Thoracic aorta (tissue), 2 donors: ENCODE results near the gene ALKBH7. TPM values are rescaled to one million over a fixed set of nuclear protein-coding genes. Genes with fewer than 3 reads are reported as not detected.
"Not testable (repeated sequence)": the region's sequence is repeated elsewhere in the genome, so short reads cannot be mapped to it uniquely, and the experiment has no call there.

Experiments
- ATAC-seq: fragments of 150-250 bp; one replicate; pipeline ENCODE4 v1.8.0; 2017; ENCODE audit warnings: low read depth; ENCODE audit not compliant: insufficient number of reproducible peaks, low FRiP score
- DNase-seq: peaks from one replicate; pipeline ENCODE4 v3.0.0-alpha.2; 2020; ENCODE audit warnings: low spot score
- H3K27ac ChIP-seq, 2 donors: fragments of 200-600 bp; sonication (generic); 1 replicate in 1 of 2; 2 replicates in 1 of 2; pipeline ENCODE4 v1.5.1; 2016; ENCODE audit warnings: mild to moderate bottlenecking in 2 of 2, moderate library complexity in 2 of 2
- H3K27me3 ChIP-seq: fragments of 200-600 bp; sonication (generic); replicated peaks from 2 replicates; pipeline ENCODE4 v1.6.0; 2016; ENCODE audit warnings: mild to moderate bottlenecking; ENCODE audit not compliant: insufficient read depth
- H3K36me3 ChIP-seq: fragments of 200-600 bp; sonication (generic); one replicate; pipeline ENCODE4 v1.5.1; 2016
- H3K4me1 ChIP-seq, 2 donors: fragments of 200-600 bp; sonication (generic); 1 replicate in 1 of 2; 2 replicates in 1 of 2; pipeline versions ENCODE4 v1.5.1 to v1.6.0; 2016; ENCODE audit warnings: low read depth in 2 of 2, mild to moderate bottlenecking in 1 of 2; ENCODE audit not compliant: control insufficient read depth in 1 of 2
- H3K4me3 ChIP-seq: fragments of 200-600 bp; sonication (generic); 2 replicates; pipeline ENCODE4 v1.5.1; 2016; ENCODE audit warnings: mild to moderate bottlenecking
- H3K9me3 ChIP-seq: fragments of 200-600 bp; sonication (generic); 2 replicates; pipeline ENCODE4 v1.5.1; 2016
- CTCF ChIP-seq: fragments of 200-600 bp; sonication (generic); IDR thresholded peaks from one replicate; pipeline ENCODE4 v1.5.1; 2019; ENCODE audit warnings: antibody characterized with exemption
- total RNA-seq, 2 donors: library from RNA; depleted of rRNA; stranded (reverse); fragments of >200 nt; gene quantifications; one replicate each; pipeline versions ENCODE4 v1.1.0 to v1.2.3, GENCODE V29; 2016

ALKBH7 gene
- total RNA-seq, 2 donors from 2014 or later: 29.1 to 37.6 TPM

GRCh38 chr19:6359568-6360341 lies 12.8 kb upstream of the ALKBH7 start:
- Histone ChIP-seq H3K27me3 (no peaks in the 10 kb centered on the region), H3K9me3 (no peaks in the 10 kb centered on the region), H3K36me3 (peaks cover 1% of the 10 kb centered on the region), H3K4me1 (peaks cover 8 to 10% of the 10 kb centered on the region in 2 donors), H3K27ac (no peak overlapping the region), H3K4me3 (no peak overlapping the region)
- ATAC-seq (no peak), DNase-seq (no peak)
- no peak for TF ChIP-seq CTCF

GRCh38 chr19:6360445-6360844 lies 12.1 kb upstream of the ALKBH7 start:
- H3K36me3 ChIP-seq, H3K9me3 ChIP-seq, H3K27me3 ChIP-seq, DNase-seq, H3K4me1 ChIP-seq, H3K4me3 ChIP-seq, H3K27ac ChIP-seq, ATAC-seq: not testable (repeated sequence)

GRCh38 chr19:6360857-6361216 lies 11.8 kb upstream of the ALKBH7 start:
- H3K27me3 ChIP-seq, ATAC-seq, H3K9me3 ChIP-seq, H3K4me1 ChIP-seq, DNase-seq: not testable (repeated sequence)
- peaks cover 12% of the 10 kb centered on the region for H3K36me3 ChIP-seq
- H3K27ac ChIP-seq: peak overlapping the region in 1 of 2 donors; percentile 81
- peak overlapping the region; percentile 84 for H3K4me3 ChIP-seq

GRCh38 chr19:6362027-6362350 lies 10.6 kb upstream of the ALKBH7 start:
- ATAC-seq (no peak), DNase-seq (no peak)
- TF ChIP-seq CTCF: no peak
- Histone ChIP-seq H3K4me3 (peak overlapping the region; percentile 84), H3K9me3 (no peaks in the 10 kb centered on the region), H3K36me3 (peaks cover 12% of the 10 kb centered on the region), H3K27me3 (no peaks in the 10 kb centered on the region), H3K27ac (peak overlapping the region; percentile 72 to 81), H3K4me1 (peaks cover 8 to 10% of the 10 kb centered on the region in 2 donors)

- H3K27me3 ChIP-seq: no peaks in the 10 kb centered on the region
- ATAC-seq: no peak
- TF ChIP-seq CTCF: no peak
These were observed 10.2 kb upstream of the ALKBH7 start for GRCh38 chr19:6362351-6362801.

GRCh38 chr19:6364353-6364752 lies 8.2 kb upstream of the ALKBH7 start:
- Histone ChIP-seq H3K27me3 (no peaks in the 10 kb centered on the region), H3K9me3 (no peaks in the 10 kb centered on the region), H3K36me3 (peaks cover 33% of the 10 kb centered on the region), H3K4me1 (peaks cover 8 to 10% of the 10 kb centered on the region in 2 donors), H3K4me3 (no peak overlapping the region), H3K27ac (no peak overlapping the region)
- DNase-seq (no peak), ATAC-seq (no peak)
- TF ChIP-seq CTCF: no peak

More at GRCh38 chr19:6362351-6362801, 10.2 kb upstream of the ALKBH7 start:
- no peaks in the 10 kb centered on the region for H3K9me3 ChIP-seq
- DNase-seq: no peak
- H3K4me1 ChIP-seq: peaks cover 8 to 10% of the 10 kb centered on the region in 2 donors
- H3K36me3 ChIP-seq: peaks cover 13% of the 10 kb centered on the region
- peak overlapping the region; percentile 72 to 81 for H3K27ac ChIP-seq
- peak overlapping the region; percentile 84 for H3K4me3 ChIP-seq
